Measurements from ENCODE around the gene YTHDC2. TPM values are rescaled to one million over a fixed set of nuclear protein-coding genes. Genes with fewer than 3 reads are reported as not detected.

YTHDC2 gene
- total and polyA plus RNA-seq, 10 of the 15 experiments (the other 5 are each of a cell fraction or from before 2014, with no cell fraction given), result 3.8 to 25.8 (median 16.4) TPM

DNA sequence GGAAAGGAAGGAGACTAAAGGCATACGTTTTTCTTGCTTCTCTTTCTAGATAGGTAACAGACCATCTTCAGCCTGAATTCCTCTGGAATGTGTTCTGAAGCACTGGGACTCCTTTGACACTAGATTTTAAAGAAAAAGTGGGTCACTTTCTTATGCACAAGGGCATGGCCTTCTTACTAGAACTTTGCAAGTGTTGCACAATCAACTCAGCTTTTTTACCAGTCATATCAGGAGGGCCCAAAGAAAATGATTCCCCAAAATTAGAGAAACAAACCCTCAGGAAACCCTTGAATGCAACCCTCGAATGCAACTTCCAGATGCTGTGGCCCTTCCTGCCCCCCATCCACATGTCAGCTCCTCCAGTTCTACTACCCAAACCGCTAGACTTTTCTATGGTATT lies 93.9 kb downstream of the YTHDC2 start:
- no peak for ATAC-seq
- POLR2A ChIA-PET, result no interaction called here

More for the DNA sequence above, 93.9 kb downstream of the YTHDC2 start:
- CTCF ChIA-PET, result interaction anchor here (0.8 to 5.5 kb wide), 8 partner anchors 9 to 611 kb away, joined by 3 to 39 read pairs (median 5); no protein-coding TSS in a partner anchor
- H3K79me2 ChIP-seq (ENCODE audit: control insufficient read depth, insufficient read depth, low read length), result no peaks in the 10 kb centered on the region
- in situ Hi-C loops (cut with MboI) (loop anchor here (5.0 to 10.0 kb wide), 3 partner anchors 225 to 1053 kb away; no protein-coding TSS in a partner anchor), intact Hi-C loops (cut with micrococcal nuclease; ENCODE audit: unreplicated experiment) (loop anchor here (2.0 to 10.0 kb wide), 4 partner anchors 271 to 1433 kb away; no protein-coding TSS in a partner anchor)
- H3K4me1 ChIP-seq (ENCODE audit: control insufficient read depth, insufficient read depth, low read length), result no peaks in the 10 kb centered on the region
- no peak overlapping the region for H3K9ac ChIP-seq (ENCODE audit: control insufficient read depth, insufficient read depth, low read length)
- no peak overlapping the region for H2AFZ ChIP-seq (ENCODE audit: control insufficient read depth, low read depth, low read length)
- no peaks in the 10 kb centered on the region for H3K27me3 ChIP-seq (replicated peaks in 1 of 2; ENCODE audit: control insufficient read depth in 2 of 2, insufficient read depth in 2 of 2, low read length in 1 of 2)
- TF ChIP-seq, protein P1, sequence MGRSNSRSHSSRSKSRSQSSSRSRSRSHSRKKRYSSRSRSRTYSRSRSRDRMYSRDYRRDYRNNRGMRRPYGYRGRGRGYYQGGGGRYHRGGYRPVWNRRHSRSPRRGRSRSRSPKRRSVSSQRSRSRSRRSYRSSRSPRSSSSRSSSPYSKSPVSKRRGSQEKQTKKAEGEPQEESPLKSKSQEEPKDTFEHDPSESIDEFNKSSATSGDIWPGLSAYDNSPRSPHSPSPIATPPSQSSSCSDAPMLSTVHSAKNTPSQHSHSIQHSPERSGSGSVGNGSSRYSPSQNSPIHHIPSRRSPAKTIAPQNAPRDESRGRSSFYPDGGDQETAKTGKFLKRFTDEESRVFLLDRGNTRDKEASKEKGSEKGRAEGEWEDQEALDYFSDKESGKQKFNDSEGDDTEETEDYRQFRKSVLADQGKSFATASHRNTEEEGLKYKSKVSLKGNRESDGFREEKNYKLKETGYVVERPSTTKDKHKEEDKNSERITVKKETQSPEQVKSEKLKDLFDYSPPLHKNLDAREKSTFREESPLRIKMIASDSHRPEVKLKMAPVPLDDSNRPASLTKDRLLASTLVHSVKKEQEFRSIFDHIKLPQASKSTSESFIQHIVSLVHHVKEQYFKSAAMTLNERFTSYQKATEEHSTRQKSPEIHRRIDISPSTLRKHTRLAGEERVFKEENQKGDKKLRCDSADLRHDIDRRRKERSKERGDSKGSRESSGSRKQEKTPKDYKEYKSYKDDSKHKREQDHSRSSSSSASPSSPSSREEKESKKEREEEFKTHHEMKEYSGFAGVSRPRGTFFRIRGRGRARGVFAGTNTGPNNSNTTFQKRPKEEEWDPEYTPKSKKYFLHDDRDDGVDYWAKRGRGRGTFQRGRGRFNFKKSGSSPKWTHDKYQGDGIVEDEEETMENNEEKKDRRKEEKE (IDR thresholded peaks at IDR 0.05), result no peak
- TF ChIP-seq STAT1 (conservative IDR thresholded peaks at IDR 0.05), result no peak
- WGBS (ENCODE audit: insufficient coverage, insufficient replicate concordance, low lambda C conversion rate, missing lambda C conversion rate), result 19% methylated on average over 3 of the region's 3 CpGs
- no peak overlapping the region for H3K4me2 ChIP-seq (ENCODE audit: control insufficient read depth, insufficient read depth)
- H3K27ac ChIP-seq (ENCODE audit: control insufficient read depth, insufficient read depth), result no peak overlapping the region
- RAD21 ChIA-PET (ENCODE audit: unreplicated experiment), result interaction anchor here (4.5 kb wide), 1 partner anchor 612 kb away, joined by 17 read pairs; no protein-coding TSS in a partner anchor
- BruUV-seq (replicated peaks), result no TSS peak
- FAIRE-seq (no peak), DNase-seq (ENCODE audit: low read depth, low spot score) (no peak)
- no peaks in the 10 kb centered on the region; the same call in 2 of the 3 replicates for H3K9me3 ChIP-seq (replicated peaks; ENCODE audit: control insufficient read depth, insufficient read depth, low read length)
- no peaks in the 10 kb centered on the region for H3K36me3 ChIP-seq (ENCODE audit: control insufficient read depth in 2 of 2, insufficient read depth in 2 of 2, low read length in 1 of 2)
- SMC1A ChIA-PET (ENCODE audit: uncharacterized antibody, unreplicated experiment), result interaction anchor here (0.9 kb wide), 1 partner anchor 228 kb away, joined by 3 read pairs; no protein-coding TSS in a partner anchor
- no peaks in the 10 kb centered on the region for H4K20me1 ChIP-seq (ENCODE audit: control insufficient read depth, insufficient read depth)
- H3K4me3 ChIP-seq, result no peak overlapping the region
